Mesenchymal stem cell (in vitro differentiated cells and primary cell): ENCODE data around the gene HAUS6.

Source experiments
- DNase-seq: peaks from one replicate; pipeline ENCODE4 v3.0.0-alpha.2; 2013
- H2AFZ ChIP-seq: one replicate; pipeline ENCODE4 v1.6.1; 2013; ENCODE audit warnings: low read depth, mild to moderate bottlenecking, control low read depth, inconsistent platforms, low read length, moderate library complexity
- H2AK5ac ChIP-seq: 2 replicates; pipeline ENCODE4 v1.6.1; 2013; ENCODE audit warnings: low read length, moderate library complexity, mild to moderate bottlenecking, inconsistent platforms; ENCODE audit not compliant: severe bottlenecking
- H2BK120ac ChIP-seq: one replicate; pipeline ENCODE4 v1.6.1; 2013; ENCODE audit warnings: low read depth, mild to moderate bottlenecking, inconsistent platforms, low read length, moderate library complexity
- H2BK12ac ChIP-seq, 2 experiments: one replicate each; pipeline ENCODE4 v1.6.1; 2013; ENCODE audit warnings: inconsistent platforms in 2 of 2, low read length in 2 of 2, mild to moderate bottlenecking in 2 of 2, moderate library complexity in 2 of 2, control low read depth in 1 of 2
- H2BK15ac ChIP-seq: one replicate; pipeline ENCODE4 v1.6.1; 2013; ENCODE audit warnings: mild to moderate bottlenecking, low read depth, inconsistent platforms; ENCODE audit not compliant: poor library complexity, severe bottlenecking
- H2BK5ac ChIP-seq: 2 replicates; pipeline ENCODE4 v1.6.1; 2013; ENCODE audit warnings: low read depth, mild to moderate bottlenecking, low read length, control low read depth, inconsistent platforms; ENCODE audit not compliant: poor library complexity, severe bottlenecking
- H3K14ac ChIP-seq, 2 experiments: one replicate each; pipeline ENCODE4 v1.6.1; 2013; ENCODE audit warnings: inconsistent platforms in 2 of 2, low read length in 2 of 2, control low read depth in 1 of 2, mild to moderate bottlenecking in 1 of 2, moderate library complexity in 1 of 2
- H3K18ac ChIP-seq, 2 experiments: one replicate each; pipeline ENCODE4 v1.6.1; 2013; ENCODE audit warnings: inconsistent platforms in 2 of 2, low read length in 2 of 2, control low read depth in 1 of 2, low read depth in 1 of 2, mild to moderate bottlenecking in 1 of 2
- H3K23ac ChIP-seq, 2 experiments: one replicate each; pipeline ENCODE4 v1.6.1; 2013; ENCODE audit warnings: inconsistent platforms in 2 of 2, low read length in 2 of 2, mild to moderate bottlenecking in 2 of 2, moderate library complexity in 2 of 2, control low read depth in 1 of 2
- H3K27ac ChIP-seq: 2 replicates; pipeline ENCODE4 v1.5.1; 2013; ENCODE audit warnings: mild to moderate bottlenecking, moderate library complexity, low read length, control low read depth, inconsistent platforms; ENCODE audit not compliant: poor library complexity, severe bottlenecking
- H3K27me3 ChIP-seq, 2 experiments: 2 replicates each; pipeline versions ENCODE4 v1.6.1 to v1.7.0; 2013; ENCODE audit warnings: low read length in 2 of 2, mild to moderate bottlenecking in 2 of 2, moderate library complexity in 2 of 2, control low read depth in 1 of 2, inconsistent platforms in 1 of 2; ENCODE audit not compliant: control insufficient read depth in 1 of 2, insufficient read depth in 1 of 2
- H3K36me3 ChIP-seq, 2 experiments: 2 replicates each; pipeline versions ENCODE4 v1.6.1 to v1.7.0; 2013; ENCODE audit warnings: low read length in 2 of 2, control low read depth in 1 of 2, inconsistent platforms in 1 of 2, low read depth in 1 of 2, mild to moderate bottlenecking in 1 of 2; ENCODE audit not compliant: insufficient read depth in 2 of 2, control insufficient read depth in 1 of 2
- H3K4ac ChIP-seq, 2 experiments: one replicate each; pipeline ENCODE4 v1.6.1; 2013; ENCODE audit warnings: inconsistent platforms in 2 of 2, low read length in 2 of 2, mild to moderate bottlenecking in 2 of 2, moderate library complexity in 2 of 2, control low read depth in 1 of 2, low read depth in 1 of 2
- H3K4me1 ChIP-seq: 2 replicates; pipeline ENCODE4 v1.6.1; 2013; ENCODE audit warnings: low read depth, low read length, control low read depth; ENCODE audit not compliant: control insufficient read depth, insufficient read depth
- H3K4me2 ChIP-seq: 2 replicates; pipeline ENCODE4 v1.6.1; 2013; ENCODE audit warnings: low read length, mild to moderate bottlenecking, inconsistent platforms; ENCODE audit not compliant: poor library complexity, severe bottlenecking
- H3K4me3 ChIP-seq, 2 experiments: 2 replicates each; pipeline versions ENCODE4 v1.5.1 to v1.7.0; 2013; ENCODE audit warnings: low read length in 2 of 2, mild to moderate bottlenecking in 2 of 2, control low read depth in 1 of 2, low read depth in 1 of 2; ENCODE audit not compliant: insufficient read depth in 1 of 2
- H3K79me1 ChIP-seq: replicated peaks from 2 replicates; pipeline ENCODE4 v1.6.1; 2013; ENCODE audit warnings: mild to moderate bottlenecking, control low read depth, low read length, inconsistent platforms; ENCODE audit not compliant: poor library complexity, severe bottlenecking
- H3K9ac ChIP-seq: 2 replicates; pipeline ENCODE4 v1.7.0; 2013; ENCODE audit warnings: mild to moderate bottlenecking, low read length, moderate library complexity
- H3K9me3 ChIP-seq: 2 replicates; pipeline ENCODE4 v1.7.0; 2013; ENCODE audit warnings: mild to moderate bottlenecking, low read length; ENCODE audit not compliant: control insufficient read depth
- H4K8ac ChIP-seq: one replicate; pipeline ENCODE4 v1.6.1; 2013; ENCODE audit warnings: inconsistent platforms, mild to moderate bottlenecking, low read length, moderate library complexity
- H4K91ac ChIP-seq: one replicate; pipeline ENCODE4 v1.6.1; 2013; ENCODE audit warnings: mild to moderate bottlenecking, low read length, inconsistent platforms
- WGBS: methylation state at CpG from one replicate; pipeline ENCODE4 v1.1.7; 2013; ENCODE audit warnings: mixed read lengths; 5-methylcytosine and 5-hydroxymethylcytosine counted together

HAUS6 gene

DNA sequence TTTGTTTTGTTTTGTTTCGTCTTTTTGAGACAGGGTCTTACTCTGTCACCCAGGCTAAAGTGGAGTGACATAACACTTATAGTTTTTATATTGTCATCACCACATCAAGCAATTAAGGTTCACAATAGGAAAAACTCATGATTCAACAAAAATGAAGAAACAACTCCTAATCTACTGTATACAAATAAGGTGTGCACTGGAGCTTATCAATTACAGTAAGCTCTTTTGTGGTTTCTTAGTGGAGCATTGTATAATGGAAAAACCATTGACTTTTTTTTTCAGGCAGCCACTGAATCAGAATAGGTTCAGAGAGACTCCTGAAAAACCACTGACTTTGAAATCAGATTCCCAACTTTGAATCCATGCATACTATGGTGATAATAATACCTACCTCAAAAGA, 35.4 kb upstream of the HAUS6 start:
- H3K36me3 ChIP-seq: no peaks in the 10 kb centered on the region
- 100% methylated on average over 1 of the region's 1 CpG for WGBS
- H2BK120ac ChIP-seq: no peak overlapping the region
- no peak overlapping the region for H2BK5ac ChIP-seq
- no peak overlapping the region for H3K23ac ChIP-seq
- H3K9me3 ChIP-seq: no peaks in the 10 kb centered on the region
- H2BK15ac ChIP-seq: no peak overlapping the region
- no peak overlapping the region for H3K4ac ChIP-seq
- DNase-seq: no peak
- no peak overlapping the region for H2AFZ ChIP-seq
- no peak overlapping the region for H3K18ac ChIP-seq
- no peak overlapping the region for H2AK5ac ChIP-seq
- no peak overlapping the region for H3K4me3 ChIP-seq
- no peak overlapping the region for H4K8ac ChIP-seq
- H2BK12ac ChIP-seq: no peak overlapping the region
- H3K9ac ChIP-seq: peak overlapping the region; percentile 56
- no peak overlapping the region for H3K4me2 ChIP-seq
- H3K27me3 ChIP-seq: no peaks in the 10 kb centered on the region
- no peak overlapping the region for H3K27ac ChIP-seq
- H4K91ac ChIP-seq: no peak overlapping the region
- no peak overlapping the region for H3K14ac ChIP-seq
- no peaks in the 10 kb centered on the region for H3K79me1 ChIP-seq
- H3K4me1 ChIP-seq: peaks cover 3% of the 10 kb centered on the region

DNA sequence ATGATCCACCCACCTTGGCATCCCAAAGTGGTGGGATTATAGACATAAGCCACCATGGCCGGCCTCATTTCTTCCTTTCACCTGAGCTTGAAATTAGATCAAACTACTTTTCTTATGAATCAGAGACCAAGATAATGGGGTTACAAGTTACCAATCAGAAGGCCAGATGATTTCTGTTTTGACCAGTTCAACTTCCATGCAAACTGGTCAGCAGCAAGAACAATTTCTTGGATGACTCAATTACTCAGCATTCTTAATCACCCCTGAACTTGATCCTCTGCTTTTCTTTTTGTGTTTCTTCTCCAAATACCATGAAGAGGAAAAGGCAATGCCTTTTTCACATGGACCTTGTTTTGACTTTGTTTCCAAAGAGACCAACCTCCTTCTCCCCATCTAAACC, 34.6 kb upstream of the HAUS6 start:
- Histone ChIP-seq H4K91ac (no peak overlapping the region), H2BK5ac (no peak overlapping the region), H3K27me3 (no peaks in the 10 kb centered on the region), H3K4me2 (no peak overlapping the region), H3K23ac (no peak overlapping the region), H2BK12ac (no peak overlapping the region), H3K4me1 (peaks cover 3% of the 10 kb centered on the region), H4K8ac (no peak overlapping the region), H3K27ac (no peak overlapping the region), H2BK15ac (no peak overlapping the region), H3K9me3 (no peaks in the 10 kb centered on the region), H3K4ac (no peak overlapping the region), H2AFZ (no peak overlapping the region), H3K14ac (no peak overlapping the region), H2BK120ac (no peak overlapping the region), H2AK5ac (no peak overlapping the region), H3K4me3 (no peak overlapping the region), H3K18ac (no peak overlapping the region), H3K36me3 (no peaks in the 10 kb centered on the region), H3K79me1 (no peaks in the 10 kb centered on the region), H3K9ac (peak overlapping the region; percentile 56)
- DNase-seq: no peak
- 94% methylated on average over 1 of the region's 1 CpG for WGBS

GRCh38 chr9:19136129-19136528, 33.4 kb upstream of the HAUS6 start:
- Histone ChIP-seq H2BK5ac (no peak overlapping the region), H2AFZ (no peak overlapping the region), H3K4me1 (peaks cover 5% of the 10 kb centered on the region), H3K9me3 (no peaks in the 10 kb centered on the region), H4K91ac (no peak overlapping the region), H3K36me3 (no peaks in the 10 kb centered on the region), H3K9ac (no peak overlapping the region), H2BK12ac (no peak overlapping the region), H4K8ac (no peak overlapping the region), H2AK5ac (no peak overlapping the region), H3K4ac (no peak overlapping the region), H3K27ac (no peak overlapping the region), H3K23ac (no peak overlapping the region), H2BK15ac (no peak overlapping the region), H3K18ac (no peak overlapping the region), H3K4me2 (no peak overlapping the region), H2BK120ac (no peak overlapping the region), H3K14ac (no peak overlapping the region), H3K4me3 (no peak overlapping the region), H3K27me3 (no peaks in the 10 kb centered on the region), H3K79me1 (no peaks in the 10 kb centered on the region)
- no peak for DNase-seq
- 76% methylated on average over 3 of the region's 3 CpGs for whole genome bisulfite sequencing

DNA sequence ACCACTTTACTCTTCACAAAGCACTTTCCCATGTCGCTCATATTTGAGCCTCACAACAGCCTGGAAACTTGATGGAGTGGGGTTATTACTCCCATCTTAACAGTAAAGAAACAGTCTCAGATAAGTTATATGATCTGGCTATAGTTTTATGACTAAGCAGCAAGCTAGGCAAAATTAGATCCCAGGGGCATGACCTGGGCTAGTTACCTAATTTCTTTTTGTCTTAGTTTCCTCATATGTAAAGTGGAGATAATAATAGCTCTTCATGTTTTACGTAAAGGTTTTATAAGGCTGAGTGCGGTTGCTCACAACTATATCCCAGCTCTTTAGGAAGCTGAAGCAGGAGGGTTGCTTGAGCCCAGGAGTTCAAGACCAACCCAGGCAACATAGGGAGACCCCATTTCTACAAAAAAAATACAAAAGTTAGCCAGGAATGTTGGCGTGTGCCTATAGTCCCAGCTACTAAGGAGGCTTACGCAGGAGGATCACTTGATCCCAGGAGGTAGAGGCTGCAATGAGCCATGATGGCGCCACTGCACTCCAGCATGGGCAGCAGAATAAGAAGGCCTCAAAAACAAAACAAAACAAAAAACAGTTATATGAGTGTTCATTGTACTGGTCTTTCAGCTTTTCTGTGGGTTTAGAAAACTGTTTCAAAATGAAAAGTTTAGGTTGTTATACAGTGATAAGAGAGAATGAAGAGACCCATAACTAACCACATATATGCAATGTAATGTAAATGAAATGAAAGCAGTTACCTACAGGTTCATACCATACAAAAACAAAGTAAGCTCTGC, 31.0 kb upstream of the HAUS6 start:
- peaks cover 12% of the 10 kb centered on the region for H3K4me1 ChIP-seq
- no peaks in the 10 kb centered on the region for H3K27me3 ChIP-seq
- no peak overlapping the region for H3K9ac ChIP-seq
- H2AFZ ChIP-seq: no peak overlapping the region
- H3K9me3 ChIP-seq: no peaks in the 10 kb centered on the region
- no peak overlapping the region for H3K4ac ChIP-seq
- no peak overlapping the region for H3K18ac ChIP-seq
- no peak overlapping the region for H3K4me2 ChIP-seq
- H3K36me3 ChIP-seq: no peaks in the 10 kb centered on the region
- no peak overlapping the region for H2BK120ac ChIP-seq
- no peaks in the 10 kb centered on the region for H3K79me1 ChIP-seq
- H3K14ac ChIP-seq: no peak overlapping the region
- WGBS: 98% methylated on average over 4 of the region's 6 CpGs
- no peak overlapping the region for H4K8ac ChIP-seq
- H3K23ac ChIP-seq: no peak overlapping the region
- no peak overlapping the region for H2BK12ac ChIP-seq
- no peak overlapping the region for H2AK5ac ChIP-seq
- H3K27ac ChIP-seq: no peak overlapping the region
- no peak overlapping the region for H2BK15ac ChIP-seq
- no peak overlapping the region for H2BK5ac ChIP-seq
- DNase-seq: no peak
- no peak overlapping the region for H4K91ac ChIP-seq
- H3K4me3 ChIP-seq: no peak overlapping the region
